ENCODE data around the gene CMSS1.

The CMSS1 gene

GRCh38 chr3:99901200-99901926 lies 83.7 kb downstream of the CMSS1 start (continued):
- TF ChIP-seq, protein P1, sequence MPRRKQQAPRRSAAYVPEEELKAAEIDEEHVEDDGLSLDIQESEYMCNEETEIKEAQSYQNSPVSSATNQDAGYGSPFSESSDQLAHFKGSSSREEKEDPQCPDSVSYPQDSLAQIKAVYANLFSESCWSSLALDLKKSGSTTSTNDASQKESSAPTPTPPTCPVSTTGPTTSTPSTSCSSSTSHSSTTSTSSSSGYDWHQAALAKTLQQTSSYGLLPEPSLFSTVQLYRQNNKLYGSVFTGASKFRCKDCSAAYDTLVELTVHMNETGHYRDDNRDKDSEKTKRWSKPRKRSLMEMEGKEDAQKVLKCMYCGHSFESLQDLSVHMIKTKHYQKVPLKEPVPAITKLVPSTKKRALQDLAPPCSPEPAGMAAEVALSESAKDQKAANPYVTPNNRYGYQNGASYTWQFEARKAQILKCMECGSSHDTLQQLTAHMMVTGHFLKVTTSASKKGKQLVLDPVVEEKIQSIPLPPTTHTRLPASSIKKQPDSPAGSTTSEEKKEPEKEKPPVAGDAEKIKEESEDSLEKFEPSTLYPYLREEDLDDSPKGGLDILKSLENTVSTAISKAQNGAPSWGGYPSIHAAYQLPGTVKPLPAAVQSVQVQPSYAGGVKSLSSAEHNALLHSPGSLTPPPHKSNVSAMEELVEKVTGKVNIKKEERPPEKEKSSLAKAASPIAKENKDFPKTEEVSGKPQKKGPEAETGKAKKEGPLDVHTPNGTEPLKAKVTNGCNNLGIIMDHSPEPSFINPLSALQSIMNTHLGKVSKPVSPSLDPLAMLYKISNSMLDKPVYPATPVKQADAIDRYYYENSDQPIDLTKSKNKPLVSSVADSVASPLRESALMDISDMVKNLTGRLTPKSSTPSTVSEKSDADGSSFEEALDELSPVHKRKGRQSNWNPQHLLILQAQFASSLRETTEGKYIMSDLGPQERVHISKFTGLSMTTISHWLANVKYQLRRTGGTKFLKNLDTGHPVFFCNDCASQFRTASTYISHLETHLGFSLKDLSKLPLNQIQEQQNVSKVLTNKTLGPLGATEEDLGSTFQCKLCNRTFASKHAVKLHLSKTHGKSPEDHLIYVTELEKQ (tag by site-specific recombination; IDR thresholded peaks at IDR 0.05; ENCODE audit: borderline replicate concordance), result 0 out of 2 replicates have a peak, but pooled peaks have one; percentile 33
- 0 out of 2 replicates have a peak, but pooled peaks have one; percentile 27 for TF ChIP-seq KLF10 (tag by site-specific recombination; IDR thresholded peaks at IDR 0.05)
- TF ChIP-seq PRDM10 (tag by site-specific recombination; IDR thresholded peaks at IDR 0.05), result 0 out of 2 replicates have a peak, but pooled peaks have one; percentile 34
- no peak for TF ChIP-seq ZNF248 (tag by site-specific recombination; IDR thresholded peaks at IDR 0.05)
- 0 out of 2 replicates have a peak, but pooled peaks have one; percentile 24 for TF ChIP-seq KLF8 (tag by site-specific recombination; IDR thresholded peaks at IDR 0.05)
- no peak for TF ChIP-seq ZFP37 (tag by site-specific recombination; IDR thresholded peaks at IDR 0.05)
- TF ChIP-seq ZNF600 (tag by site-specific recombination; IDR thresholded peaks at IDR 0.05), result no peak
- peak; percentile 46; the same call in 1 of the 2 replicates for TF ChIP-seq IKZF3 (tag by site-specific recombination; IDR thresholded peaks at IDR 0.05)
- no peak for TF ChIP-seq ZNF292 (tag by site-specific recombination; IDR thresholded peaks at IDR 0.05; ENCODE audit: borderline replicate concordance, low read depth)
- TF ChIP-seq ZNF335 (tag by site-specific recombination; conservative IDR thresholded peaks at IDR 0.05), result no peak
- TF ChIP-seq, protein P2, sequence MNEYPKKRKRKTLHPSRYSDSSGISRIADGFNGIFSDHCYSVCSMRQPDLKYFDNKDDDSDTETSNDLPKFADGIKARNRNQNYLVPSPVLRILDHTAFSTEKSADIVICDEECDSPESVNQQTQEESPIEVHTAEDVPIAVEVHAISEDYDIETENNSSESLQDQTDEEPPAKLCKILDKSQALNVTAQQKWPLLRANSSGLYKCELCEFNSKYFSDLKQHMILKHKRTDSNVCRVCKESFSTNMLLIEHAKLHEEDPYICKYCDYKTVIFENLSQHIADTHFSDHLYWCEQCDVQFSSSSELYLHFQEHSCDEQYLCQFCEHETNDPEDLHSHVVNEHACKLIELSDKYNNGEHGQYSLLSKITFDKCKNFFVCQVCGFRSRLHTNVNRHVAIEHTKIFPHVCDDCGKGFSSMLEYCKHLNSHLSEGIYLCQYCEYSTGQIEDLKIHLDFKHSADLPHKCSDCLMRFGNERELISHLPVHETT (tag by site-specific recombination; IDR thresholded peaks at IDR 0.05), result peak; percentile 15; the same call in 1 of the 2 replicates
- TF ChIP-seq ZNF148 (tag by site-specific recombination; IDR thresholded peaks at IDR 0.05; ENCODE audit: borderline replicate concordance), result no peak
- TF ChIP-seq INSM2 (tag by site-specific recombination; IDR thresholded peaks at IDR 0.05), result peak; percentile 31; the same call in 1 of the 2 replicates
- peak; percentile 72 for TF ChIP-seq GLI2 (tag by site-specific recombination; IDR thresholded peaks at IDR 0.05; ENCODE audit: borderline replicate concordance, low read depth)
- no peak for TF ChIP-seq ZBTB26 (tag by site-specific recombination; optimal IDR thresholded peaks at IDR 0.05)
- TF ChIP-seq ZNF19 (tag by site-specific recombination; IDR thresholded peaks at IDR 0.05; ENCODE audit: low read depth), result no peak
- TF ChIP-seq KLF9 (tag by site-specific recombination; IDR thresholded peaks at IDR 0.05; ENCODE audit: low read depth), result no peak
- TF ChIP-seq, protein P3, sequence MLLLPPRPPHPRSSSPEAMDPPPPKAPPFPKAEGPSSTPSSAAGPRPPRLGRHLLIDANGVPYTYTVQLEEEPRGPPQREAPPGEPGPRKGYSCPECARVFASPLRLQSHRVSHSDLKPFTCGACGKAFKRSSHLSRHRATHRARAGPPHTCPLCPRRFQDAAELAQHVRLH (tag by site-specific recombination; IDR thresholded peaks at IDR 0.05), result no peak
- TF ChIP-seq ZNF571 (tag by site-specific recombination; IDR thresholded peaks at IDR 0.05), result no peak
- TF ChIP-seq WT1 (tag by site-specific recombination; IDR thresholded peaks at IDR 0.05), result peak; percentile 39; the same call in 1 of the 2 replicates
- no peak for TF ChIP-seq ZSCAN16 (tag by site-specific recombination; IDR thresholded peaks at IDR 0.05)
- TF ChIP-seq FEZF1 (tag by site-specific recombination; IDR thresholded peaks at IDR 0.05), result peak; percentile 60
- peak; percentile 76; the same call in 1 of the 2 replicates for TF ChIP-seq ZEB2 (tag by site-specific recombination; IDR thresholded peaks at IDR 0.05)
